Measurements from ENCODE around the gene NETO1.

DNA sequence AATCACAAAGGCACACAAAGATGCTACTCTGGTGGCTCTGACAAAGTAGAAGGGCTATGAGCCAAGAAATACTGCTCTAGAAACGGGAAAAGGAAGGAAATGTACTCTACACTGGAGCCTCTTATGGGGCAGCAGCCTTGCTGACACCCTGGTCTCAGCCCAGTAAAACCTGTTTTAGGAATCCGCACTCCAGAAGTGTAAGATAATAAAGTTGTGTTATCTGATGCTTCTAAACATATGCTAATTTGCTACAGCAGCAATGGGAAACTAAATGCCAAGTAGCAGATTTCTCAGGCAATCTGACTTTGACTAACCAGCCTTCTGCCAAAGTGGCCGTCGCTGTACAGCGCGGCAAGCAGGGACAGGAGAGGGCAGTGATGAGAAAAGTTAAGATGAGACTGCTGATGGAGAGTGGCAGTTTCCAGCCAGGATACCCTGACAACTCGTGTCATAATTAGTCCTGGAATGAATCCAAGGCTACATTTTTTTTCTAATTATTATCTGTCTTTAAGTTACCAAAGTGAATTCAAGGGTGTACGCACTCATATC lies 99.0 kb downstream of the NETO1 start:
- TF ChIP-seq, protein P1, sequence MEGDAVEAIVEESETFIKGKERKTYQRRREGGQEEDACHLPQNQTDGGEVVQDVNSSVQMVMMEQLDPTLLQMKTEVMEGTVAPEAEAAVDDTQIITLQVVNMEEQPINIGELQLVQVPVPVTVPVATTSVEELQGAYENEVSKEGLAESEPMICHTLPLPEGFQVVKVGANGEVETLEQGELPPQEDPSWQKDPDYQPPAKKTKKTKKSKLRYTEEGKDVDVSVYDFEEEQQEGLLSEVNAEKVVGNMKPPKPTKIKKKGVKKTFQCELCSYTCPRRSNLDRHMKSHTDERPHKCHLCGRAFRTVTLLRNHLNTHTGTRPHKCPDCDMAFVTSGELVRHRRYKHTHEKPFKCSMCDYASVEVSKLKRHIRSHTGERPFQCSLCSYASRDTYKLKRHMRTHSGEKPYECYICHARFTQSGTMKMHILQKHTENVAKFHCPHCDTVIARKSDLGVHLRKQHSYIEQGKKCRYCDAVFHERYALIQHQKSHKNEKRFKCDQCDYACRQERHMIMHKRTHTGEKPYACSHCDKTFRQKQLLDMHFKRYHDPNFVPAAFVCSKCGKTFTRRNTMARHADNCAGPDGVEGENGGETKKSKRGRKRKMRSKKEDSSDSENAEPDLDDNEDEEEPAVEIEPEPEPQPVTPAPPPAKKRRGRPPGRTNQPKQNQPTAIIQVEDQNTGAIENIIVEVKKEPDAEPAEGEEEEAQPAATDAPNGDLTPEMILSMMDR (IDR thresholded peaks at IDR 0.05): no peak
- no peak for TF ChIP-seq POLR2A (IDR thresholded peaks at IDR 0.05)
- no peak for TF ChIP-seq POLR2AphosphoS5 (IDR thresholded peaks at IDR 0.05)

Data from breast epithelium (tissue), 3 donors.